GM15510 (cell line): Measurements from ENCODE around the gene EIPR1.

Experiments
- POLR2A ChIP-seq: IDR thresholded peaks from 3 replicates; pipeline ENCODE4 v1.6.1; 2011; ENCODE audit warnings: borderline replicate concordance; ENCODE audit not compliant: insufficient read length; ENCODE audit errors: extremely low read depth

EIPR1 gene

DNA sequence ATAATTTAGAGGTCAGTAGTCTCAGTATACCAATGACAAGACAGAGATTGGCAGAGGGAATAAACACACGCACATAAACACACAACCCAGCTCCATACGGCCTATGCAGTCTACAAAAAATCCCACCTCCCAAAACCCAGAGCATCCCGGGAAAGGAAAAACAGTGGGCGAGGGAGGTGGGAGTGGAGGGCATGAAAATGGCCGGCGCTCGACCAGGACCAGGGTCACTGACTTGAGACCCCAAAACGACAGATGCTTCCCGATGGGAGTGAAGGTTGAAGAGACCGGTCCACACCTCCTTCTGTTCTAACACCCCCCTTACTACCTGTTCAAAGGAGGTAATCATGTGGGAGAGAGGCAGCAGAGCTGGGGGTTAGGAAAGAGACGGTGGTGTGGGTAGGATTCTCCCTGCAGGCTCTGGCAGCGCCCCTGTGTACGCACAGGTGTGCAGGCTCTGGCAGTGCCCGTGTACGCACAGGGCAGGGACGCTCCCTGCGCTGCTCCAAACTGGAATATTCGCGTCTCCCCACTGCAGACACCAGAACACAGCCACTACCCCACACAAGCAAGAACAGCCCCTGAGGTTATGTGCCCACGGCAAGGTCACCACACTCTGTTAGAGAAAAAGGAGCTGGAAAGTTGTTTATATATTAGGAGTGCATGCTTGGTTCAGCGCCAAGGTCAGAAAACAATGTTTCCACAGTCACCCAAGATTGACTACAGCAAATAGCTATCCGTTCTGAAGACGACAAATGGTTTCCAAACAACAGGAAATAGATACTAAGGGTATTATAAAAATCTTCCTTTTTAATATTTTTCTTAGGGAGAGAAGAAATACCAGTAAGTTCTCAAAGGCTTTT lies 67.9 kb downstream of the EIPR1 start:
- TF ChIP-seq POLR2A: no peak

DNA sequence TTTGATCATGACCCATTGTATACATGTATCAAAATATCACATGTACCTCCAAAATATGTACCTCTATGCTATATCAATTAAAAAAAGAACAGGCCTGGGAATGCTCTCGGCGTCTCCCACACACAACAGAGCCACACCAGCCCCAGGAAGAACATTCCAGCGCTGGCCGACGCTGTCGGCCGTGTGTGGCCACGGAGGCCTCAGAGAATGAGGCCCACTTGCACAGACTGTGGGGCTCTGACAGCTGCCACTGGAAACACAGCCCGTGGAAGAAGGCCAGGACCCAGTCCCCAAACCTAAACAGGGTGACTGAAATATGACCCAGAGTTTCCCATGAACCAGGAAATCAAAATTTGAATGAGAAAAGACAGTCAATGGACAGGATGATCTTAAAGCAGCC lies 69.7 kb downstream of the EIPR1 start:
- no peak for TF ChIP-seq POLR2A

DNA sequence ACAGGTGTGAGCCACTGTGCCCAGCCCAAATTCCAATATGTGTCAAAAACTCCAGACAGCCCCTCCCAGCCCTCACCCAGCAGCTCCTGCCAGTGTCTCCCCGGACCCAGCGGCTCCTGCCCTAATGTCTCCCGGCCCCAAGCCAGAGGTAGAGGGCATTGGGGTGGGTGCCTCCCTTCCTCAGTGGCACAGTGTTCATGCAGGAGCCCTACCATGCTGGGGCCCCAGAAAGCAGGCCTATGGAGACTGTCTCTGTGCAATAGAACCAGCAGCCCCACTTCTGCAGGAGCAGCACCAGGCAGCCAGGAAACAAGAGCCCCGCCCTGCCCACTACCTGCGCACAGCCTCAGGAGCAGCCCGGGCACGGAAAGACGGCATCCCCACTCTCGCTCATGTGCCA lies 70.4 kb downstream of the EIPR1 start:
- no peak for TF ChIP-seq POLR2A

DNA sequence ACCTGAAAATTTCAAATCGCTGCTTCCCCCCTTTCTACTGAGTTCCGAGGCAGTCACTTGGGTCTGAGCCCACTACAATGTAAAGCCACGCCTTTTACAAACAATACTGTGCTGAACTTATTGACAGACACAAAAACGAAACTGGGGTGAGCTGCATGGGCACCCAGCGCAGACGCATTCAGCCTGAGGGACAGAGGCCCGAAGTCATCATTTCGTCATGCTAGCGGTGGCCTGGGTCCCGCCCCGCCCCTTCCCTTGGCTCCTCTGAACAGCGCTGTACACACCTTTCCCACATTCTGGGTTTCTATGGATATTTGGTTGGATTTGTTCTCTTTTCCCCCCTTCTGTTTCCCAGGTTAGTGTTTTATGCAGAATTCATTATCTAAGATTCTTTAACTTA lies 71.7 kb downstream of the EIPR1 start:
- no peak for TF ChIP-seq POLR2A

DNA sequence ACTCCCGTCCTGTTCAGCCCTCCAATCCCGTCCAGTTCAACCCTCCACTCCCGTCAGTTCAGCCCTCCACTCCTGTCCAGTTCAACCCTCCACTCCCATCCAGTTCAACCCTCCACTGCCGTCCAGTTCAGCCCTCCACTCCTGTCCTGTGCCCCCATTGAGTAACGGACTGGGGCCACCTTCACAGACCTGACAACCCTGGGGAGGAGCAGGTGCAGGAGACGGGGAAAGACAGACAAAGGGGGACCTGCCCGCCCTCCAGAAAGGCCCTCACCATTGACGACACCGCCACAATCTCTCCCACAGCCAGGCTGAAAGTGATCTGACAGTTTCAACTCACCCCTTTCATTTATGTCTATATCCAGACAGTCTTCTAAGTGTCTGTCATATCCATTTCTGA lies 72.2 kb downstream of the EIPR1 start:
- no peak for TF ChIP-seq POLR2A

DNA sequence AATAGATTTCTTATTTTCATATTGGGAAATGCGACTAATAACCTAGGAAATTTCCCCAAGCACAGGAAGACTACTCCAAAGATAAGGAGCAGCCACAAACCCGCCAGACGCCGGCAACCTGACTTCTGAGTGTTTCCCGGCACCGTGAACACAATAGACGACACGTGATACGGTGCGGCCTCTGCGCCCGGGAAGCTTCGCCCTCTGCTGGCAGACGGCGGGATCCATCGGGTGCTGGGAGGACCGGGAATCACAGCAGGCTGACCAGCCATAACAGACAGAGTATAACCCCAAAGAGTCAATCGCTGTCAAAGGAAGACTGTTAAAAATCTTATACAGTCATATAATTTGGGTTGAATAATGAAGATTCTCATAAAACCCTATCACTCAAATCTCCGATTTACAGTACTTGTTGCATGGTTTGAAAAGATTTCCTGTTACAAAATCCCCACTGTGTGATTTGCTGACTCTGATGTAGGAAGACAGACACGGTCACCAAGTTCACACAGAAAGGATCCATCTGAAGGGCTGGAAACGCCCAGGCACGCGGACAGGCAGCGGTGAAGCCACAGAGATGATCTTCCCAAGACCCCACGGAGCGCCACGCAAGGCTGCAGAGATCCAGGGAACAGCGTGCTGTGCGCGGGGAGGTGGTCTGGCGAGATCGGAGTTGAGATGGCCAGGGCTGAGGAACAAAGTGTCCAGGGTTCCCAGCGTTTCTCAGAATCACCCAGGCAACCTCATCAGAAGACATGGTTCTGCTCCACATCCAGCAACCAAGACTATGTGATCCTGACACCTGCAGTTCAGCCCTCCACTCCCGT lies 73.8 kb downstream of the EIPR1 start:
- TF ChIP-seq POLR2A: no peak

DNA sequence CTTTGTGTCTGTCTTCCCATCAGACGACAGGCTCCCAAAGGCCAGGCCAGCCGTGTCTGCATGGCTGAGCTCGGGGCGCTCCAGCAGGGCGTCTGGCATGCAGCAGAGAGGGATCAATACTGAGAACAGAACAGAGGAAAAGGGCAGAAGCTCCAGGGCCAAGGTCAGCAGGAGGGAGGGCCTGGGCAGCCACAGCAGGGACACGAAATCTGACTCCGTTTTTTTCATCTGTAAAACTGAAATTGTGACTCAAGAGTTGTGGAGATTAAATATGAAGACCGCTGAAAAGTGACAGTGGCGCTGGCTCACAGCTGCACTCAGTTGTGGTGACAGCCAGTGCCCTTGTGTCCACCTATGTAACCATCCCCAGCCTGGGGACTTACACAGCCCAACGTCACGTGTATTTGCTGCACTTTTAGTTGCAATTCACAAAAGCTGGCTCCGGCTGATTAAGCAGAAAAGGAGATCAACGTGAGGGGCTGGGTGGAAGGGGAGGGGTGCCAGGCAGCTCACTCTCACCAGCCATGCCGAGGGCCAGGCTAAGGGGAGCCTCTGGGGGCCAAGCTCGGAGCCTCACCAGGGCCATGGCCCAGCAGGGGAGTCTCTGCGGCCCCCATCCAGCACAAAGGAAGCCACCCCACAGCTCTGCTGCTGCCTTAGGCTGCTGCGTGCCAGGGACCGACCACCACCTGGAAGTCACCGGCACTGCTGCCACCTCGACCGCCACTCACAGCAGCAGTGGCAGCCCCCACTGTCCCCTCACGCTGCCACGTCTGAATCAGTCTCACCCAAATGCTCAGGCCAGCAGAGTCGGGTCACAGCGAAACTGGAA lies 74.7 kb downstream of the EIPR1 start:
- TF ChIP-seq POLR2A: no peak

DNA sequence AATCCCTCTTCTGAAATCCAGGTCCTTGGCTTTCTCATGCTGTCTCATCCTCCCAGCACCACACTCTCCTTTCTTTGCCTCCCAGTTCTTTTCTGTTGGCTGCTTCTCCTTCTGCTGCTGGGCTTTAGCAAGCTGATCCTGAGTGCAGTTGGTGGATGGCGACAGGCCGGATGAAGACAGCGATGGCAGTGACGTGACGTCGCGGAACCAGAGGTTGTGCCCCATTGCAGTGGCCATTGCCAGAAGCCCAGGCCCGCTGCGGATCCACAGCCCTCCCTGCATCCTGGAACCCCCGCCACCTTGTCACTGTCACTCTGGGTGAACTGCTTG lies 75.2 kb downstream of the EIPR1 start:
- TF ChIP-seq POLR2A: no peak

DNA sequence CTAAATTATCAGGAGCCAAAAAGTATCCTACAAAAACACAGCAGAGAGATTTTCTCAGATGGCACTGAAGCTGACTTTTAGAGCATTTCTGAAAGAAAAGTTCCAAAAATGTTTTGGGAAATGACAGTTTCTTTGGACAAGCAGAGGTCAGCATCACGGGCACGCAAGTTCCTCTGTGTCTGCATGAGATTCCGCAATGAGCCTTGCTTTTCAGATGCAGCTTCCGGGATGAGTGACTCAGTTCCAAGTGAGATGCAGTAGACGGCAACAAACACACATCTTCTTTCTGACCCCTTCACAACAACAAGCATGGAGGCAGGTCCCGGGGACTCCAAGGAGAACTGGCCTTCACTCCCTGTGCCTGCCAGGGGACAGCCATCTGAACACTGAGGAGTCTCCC lies 76.6 kb downstream of the EIPR1 start:
- no peak for TF ChIP-seq POLR2A

DNA sequence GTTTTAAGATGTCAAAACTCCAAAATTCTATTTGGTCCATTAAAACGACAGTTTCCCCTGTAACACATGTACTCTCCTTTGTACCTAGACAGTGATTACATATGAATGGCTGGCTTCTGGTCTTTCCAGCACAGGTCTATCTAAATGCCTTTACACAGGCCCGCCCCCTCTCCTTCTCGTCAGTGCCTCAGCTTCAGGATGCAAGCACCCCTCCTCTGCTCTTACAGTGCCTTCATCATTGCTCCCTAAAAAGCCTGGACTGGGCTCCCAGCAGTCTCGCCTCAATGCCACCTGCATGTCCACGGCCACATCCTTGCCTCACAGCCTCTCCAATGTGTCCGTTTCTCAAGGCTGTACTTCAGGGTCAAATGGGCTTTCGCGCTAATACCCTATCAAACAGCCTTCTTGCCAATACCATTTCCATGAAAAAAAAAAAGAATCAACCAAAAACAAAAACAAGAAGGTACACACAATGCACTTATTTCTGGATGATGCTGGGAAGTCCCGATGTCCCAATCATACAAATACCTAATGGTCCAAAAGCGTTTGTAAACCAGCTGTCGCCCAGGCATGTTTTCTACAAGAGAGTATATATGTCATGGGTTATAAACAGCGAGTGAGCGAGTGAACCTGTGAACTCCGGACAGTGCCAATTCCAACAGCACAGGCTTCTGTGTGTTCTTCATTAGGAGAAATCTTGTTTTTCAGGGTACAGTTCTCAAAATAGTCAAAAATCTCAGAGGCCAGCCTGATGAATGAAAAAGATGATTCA lies 77.2 kb downstream of the EIPR1 start:
- TF ChIP-seq POLR2A: no peak

DNA sequence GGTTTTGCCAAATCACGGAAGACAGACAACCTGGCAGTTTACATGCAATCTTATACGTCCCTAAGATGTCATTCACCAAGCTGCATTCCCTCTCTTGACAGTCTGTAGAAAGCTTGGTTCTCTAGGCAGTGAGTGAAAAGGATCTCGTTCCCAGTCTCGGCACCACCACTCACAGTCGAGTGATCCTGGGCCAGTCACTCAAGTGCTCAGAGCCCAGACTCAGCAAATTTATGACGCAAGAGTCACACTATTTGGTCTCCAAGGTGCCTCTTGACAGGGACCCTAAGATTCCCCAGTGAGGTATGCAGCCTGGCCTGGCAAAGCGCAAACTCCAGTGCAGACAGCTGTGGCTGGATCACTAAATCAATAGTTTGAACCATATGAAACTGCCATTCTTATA lies 77.9 kb downstream of the EIPR1 start:
- TF ChIP-seq POLR2A: no peak

DNA sequence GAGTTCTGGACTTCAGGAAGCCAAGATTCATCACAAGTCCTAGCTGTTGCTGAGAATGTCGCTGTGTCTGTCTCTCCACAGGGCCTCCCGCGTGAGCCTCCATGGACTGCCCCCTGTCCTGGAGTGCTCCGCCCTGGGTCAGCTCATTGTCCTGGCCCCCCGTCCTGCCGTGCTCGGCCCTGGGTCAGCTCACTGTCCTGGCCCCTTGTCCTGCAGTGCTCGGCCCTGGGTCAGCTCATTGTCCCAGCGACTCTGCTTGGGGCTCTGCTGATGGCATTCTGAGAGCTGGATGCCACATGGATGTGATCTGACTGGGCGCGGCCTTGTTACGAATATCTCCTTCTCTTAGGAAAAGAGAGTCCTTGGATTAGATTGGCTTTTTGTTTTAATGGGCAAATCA lies 78.5 kb downstream of the EIPR1 start:
- TF ChIP-seq POLR2A: no peak

DNA sequence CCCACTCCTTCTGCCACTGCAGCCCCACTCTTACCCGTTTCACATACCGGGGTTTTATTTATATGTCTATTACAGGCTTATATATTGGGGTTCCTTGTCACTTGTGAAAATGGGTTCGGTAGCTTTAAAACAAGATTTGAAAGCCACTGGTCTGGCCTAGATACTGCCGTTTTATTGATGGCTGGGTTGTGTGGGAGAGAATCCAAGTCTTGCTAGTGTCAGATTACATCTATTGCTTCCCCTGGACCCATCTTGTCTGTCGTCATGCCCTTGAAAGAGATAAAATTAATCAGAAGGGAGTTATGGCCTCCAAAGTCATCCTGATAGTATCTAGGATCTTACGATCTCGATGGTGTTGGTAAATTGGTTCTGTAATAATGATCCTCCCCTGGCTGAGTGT lies 79.4 kb downstream of the EIPR1 start:
- no peak for TF ChIP-seq POLR2A

DNA sequence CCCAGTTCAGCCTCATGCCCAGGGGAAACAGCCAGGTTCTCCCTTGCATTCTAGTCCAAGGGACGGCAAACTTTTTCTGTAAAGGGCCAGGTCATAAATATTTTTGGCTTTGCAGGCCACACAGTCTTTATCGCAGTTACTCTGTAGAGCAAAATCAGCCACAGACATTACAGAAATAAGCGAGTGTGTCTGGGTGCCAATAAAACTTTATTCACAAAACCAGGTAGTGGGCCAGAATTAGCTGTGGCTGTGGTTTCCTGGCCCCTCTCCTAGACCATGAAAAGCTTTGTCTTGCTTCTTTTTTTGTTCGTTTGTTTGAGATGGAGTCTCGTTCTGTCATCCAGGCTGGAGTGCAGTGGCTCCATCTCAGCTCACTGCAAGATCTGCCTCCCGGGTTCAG lies 80.1 kb downstream of the EIPR1 start:
- no peak for TF ChIP-seq POLR2A

DNA sequence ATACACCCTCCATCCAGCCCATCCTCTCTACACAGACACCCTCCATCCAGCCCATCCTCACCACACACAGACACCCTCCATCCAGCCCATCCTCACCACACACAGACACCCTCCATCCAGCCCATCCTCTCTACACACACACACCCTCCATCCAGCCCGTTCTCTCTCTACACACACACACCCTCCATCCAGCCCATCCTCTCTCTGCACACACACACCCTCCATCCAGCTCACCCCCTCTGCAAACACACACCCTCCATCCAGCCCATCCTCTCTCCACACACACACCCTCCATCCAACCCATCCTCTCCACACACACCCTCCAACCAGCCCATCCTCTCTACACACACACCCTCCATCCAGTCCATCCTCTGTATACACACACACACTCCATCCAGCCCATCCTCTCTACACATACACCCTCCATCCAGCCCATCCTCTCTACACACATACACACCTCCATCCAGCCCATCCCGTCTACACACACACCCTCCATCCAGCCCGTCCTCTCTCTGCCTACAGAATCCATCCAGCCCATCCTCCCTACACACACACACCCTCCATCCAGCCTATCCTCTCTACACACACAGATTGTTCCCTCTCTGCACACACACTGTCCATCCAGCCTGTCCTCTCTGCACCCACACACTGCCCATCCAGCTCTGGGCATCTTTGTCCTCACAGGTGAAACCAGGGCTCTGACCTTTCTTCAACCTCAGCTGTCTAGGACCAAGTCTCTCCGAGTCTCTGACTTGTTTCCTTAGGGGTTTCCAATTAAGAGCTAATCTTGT lies 81.2 kb downstream of the EIPR1 start:
- no peak for TF ChIP-seq POLR2A

DNA sequence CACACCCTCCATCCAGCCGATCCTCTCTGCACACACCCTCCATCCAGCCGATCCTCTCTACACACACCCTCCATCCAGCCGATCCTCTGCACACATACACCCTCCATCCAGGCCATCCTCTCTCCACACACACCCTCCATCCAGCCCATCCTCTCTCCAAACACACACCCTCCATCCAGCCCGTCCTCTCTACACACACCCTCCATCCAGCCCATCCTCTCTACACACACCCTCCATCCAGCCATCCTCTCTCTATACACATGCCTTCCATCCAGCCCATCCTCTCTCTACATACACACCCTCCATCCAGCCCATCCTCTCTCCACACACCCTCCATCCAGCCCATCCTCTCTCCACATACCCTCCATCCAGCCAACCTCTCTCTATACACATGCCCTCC lies 83.1 kb downstream of the EIPR1 start:
- no peak for TF ChIP-seq POLR2A
